Gastrocnemius medialis (tissue), 4 donors: Measurements from ENCODE around the gene KDM1A. TPM values are rescaled to one million over a fixed set of nuclear protein-coding genes. Genes with fewer than 3 reads are reported as not detected.

ENCODE experiments used
- ATAC-seq, 2 donors: fragments of 150-250 bp; one replicate each; pipeline ENCODE4 v1.9.1; 2016
- DNase-seq, 2 donors: peaks; one replicate each; pipeline ENCODE4 v3.0.0-alpha.2; 2019
- H3K27ac ChIP-seq, 4 donors: fragments of 200-600 bp; sonication (generic); 1 replicate in 1 of 4; 2 replicates in 3 of 4; pipeline ENCODE4 v1.5.1; 2016 to 2018; ENCODE audit warnings: mild to moderate bottlenecking in 2 of 4, moderate library complexity in 1 of 4
- H3K27me3 ChIP-seq, 3 donors: fragments of 200-600 bp; sonication (generic) in 2 of 3; 1 replicate in 1 of 3; 2 replicates in 2 of 3; pipeline versions ENCODE4 v1.5.1 to v1.6.0; 2016 to 2019; ENCODE audit warnings: mild to moderate bottlenecking in 1 of 3, moderate library complexity in 1 of 3
- H3K36me3 ChIP-seq, 2 donors: fragments of 200-600 bp; sonication (generic) in 1 of 2; one replicate each; pipeline ENCODE4 v1.5.1; 2017 to 2018
- H3K4me1 ChIP-seq, 2 donors: fragments of 200-600 bp; sonication (generic) in 1 of 2; one replicate each; pipeline ENCODE4 v1.5.1; 2016 to 2017; ENCODE audit warnings: mild to moderate bottlenecking in 2 of 2
- H3K4me3 ChIP-seq, 4 donors: fragments of 200-600 bp; sonication (generic) in 3 of 4; 1 replicate in 1 of 4; 2 replicates in 3 of 4; pipeline ENCODE4 v1.5.1; 2016 to 2019; ENCODE audit warnings: mild to moderate bottlenecking in 2 of 4
- H3K9me3 ChIP-seq, 3 donors: fragments of 200-600 bp; sonication (generic) in 2 of 3; 1 replicate in 1 of 3; 2 replicates in 2 of 3; pipeline ENCODE4 v1.5.1; 2016 to 2019
- CTCF ChIP-seq, 5 experiments: fragments of 450-650 bp in 3 of 5; fragments of 200-600 bp in 2 of 5; sonication (generic) in 2 of 5; IDR thresholded peaks in 4 of 5; conservative IDR thresholded peaks in 1 of 5; 1 replicate in 4 of 5; 2 replicates in 1 of 5; pipeline ENCODE4 v1.5.1; 2016 to 2019; ENCODE audit warnings: antibody characterized with exemption in 5 of 5, mild to moderate bottlenecking in 3 of 5, moderate library complexity in 3 of 5
- POLR2A ChIP-seq, 2 donors: fragments of 450-650 bp; IDR thresholded peaks; one replicate each; pipeline ENCODE4 v1.6.1; 2017; ENCODE audit warnings: antibody characterized with exemption in 2 of 2, mild to moderate bottlenecking in 2 of 2, moderate library complexity in 2 of 2
- in situ Hi-C, 4 donors: fragments of 200-750 bp; cut with MboI; loops; one replicate each; pipeline versions ENCODE4 v1.15.0 to v1.8.0; 2017; ENCODE audit warnings: low sequenced_read_pairs in 4 of 4
- intact Hi-C: fragments of 100-400 bp; cut with DNase I; formaldehyde crosslinking; loops from one replicate; pipeline ENCODE4 v1.15.1; 2023; ENCODE audit warnings: low total_unique reads
- total RNA-seq, 4 donors: library from RNA; depleted of rRNA; stranded (reverse); fragments of >200 nt; gene quantifications; one replicate each; pipeline versions ENCODE4 v1.1.0 to v1.2.3, GENCODE V29; 2016

KDM1A gene
- total RNA-seq, 4 donors from 2014 or later: 46.0 to 76.2 (median 58.7) TPM

GRCh38 chr1:22972760-22973159 lies 46.5 kb upstream of the KDM1A start, which contains the start of gene LACTBL1:
TSS of gene LACTBL1 (minus strand) at chr1:22972866. CDS start at chr1:22972316, 550 bp downstream.
- DNase-seq: no peak
- peaks cover 22 to 40% (median 25%) of the 10 kb centered on the region in 3 donors for H3K27me3 ChIP-seq
- no peaks in the 10 kb centered on the region for H3K9me3 ChIP-seq
- no peaks in the 10 kb centered on the region for H3K4me1 ChIP-seq
- intact Hi-C loops (no loop called here), in situ Hi-C loops (loop anchor here in 3 of 4 donors (10.0 kb wide), 1 partner anchor 212 kb away; no protein-coding TSS in a partner anchor)
- H3K27ac ChIP-seq: no peak within 1 kb of the TSS
- TF ChIP-seq POLR2A (IDR thresholded peaks at IDR 0.05): no peak
- no peak for TF ChIP-seq CTCF (IDR thresholded peaks at IDR 0.05 in 4 of 5, conservative IDR thresholded peaks at IDR 0.05 in 1 of 5)
- no peaks in the 10 kb centered on the region for H3K36me3 ChIP-seq
- no peak for ATAC-seq
- H3K4me3 ChIP-seq: no peak within 1 kb of the TSS

- DNase-seq (no peak), ATAC-seq (no peak)
- H3K4me3 ChIP-seq: no peak overlapping the region
- no peak for TF ChIP-seq POLR2A (IDR thresholded peaks at IDR 0.05)
- no peak for TF ChIP-seq CTCF (IDR thresholded peaks at IDR 0.05 in 4 of 5, conservative IDR thresholded peaks at IDR 0.05 in 1 of 5)
- H3K27ac ChIP-seq: no peak overlapping the region
- in situ Hi-C loops (loop anchor here (5.0 to 10.0 kb wide), 2 partner anchors 209 to 212 kb away; no protein-coding TSS in a partner anchor), intact Hi-C loops (loop anchor here (2.0 kb wide), 3 partner anchors 113 to 209 kb away; no protein-coding TSS in a partner anchor)
- H3K27me3 ChIP-seq: peaks cover 4 to 18% (median 10%) of the 10 kb centered on the region in 3 donors
- no peaks in the 10 kb centered on the region for H3K4me1 ChIP-seq
- no peaks in the 10 kb centered on the region for H3K36me3 ChIP-seq
- H3K9me3 ChIP-seq: no peaks in the 10 kb centered on the region
Observed at GRCh38 chr1:22975694-22976093, 43.6 kb upstream of the KDM1A start.

DNA sequence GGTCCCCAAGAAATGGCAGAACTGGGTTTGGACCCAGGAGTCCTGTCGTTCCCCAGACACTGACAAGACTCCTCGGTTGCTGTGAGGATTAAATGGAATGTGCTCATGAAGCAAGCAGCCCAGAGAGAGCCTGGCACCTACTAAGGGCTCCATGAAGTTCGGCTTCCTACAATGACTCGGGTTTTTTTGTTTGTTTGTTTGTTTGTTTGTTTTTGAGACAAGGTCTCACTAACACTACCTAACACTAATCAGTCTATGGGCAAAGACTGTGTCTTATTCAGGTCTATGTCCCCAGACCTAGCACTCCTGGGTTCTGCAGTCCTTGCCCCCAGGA lies 43.2 kb upstream of the KDM1A start:
- H3K27me3 ChIP-seq: peaks cover 0 to 18% (median 10%) of the 10 kb centered on the region in 3 donors
- no peaks in the 10 kb centered on the region for H3K36me3 ChIP-seq
- intact Hi-C loops: loop anchor here (2.0 kb wide), 3 partner anchors 113 to 209 kb away; no protein-coding TSS in a partner anchor
- no peak overlapping the region for H3K4me3 ChIP-seq
- no peaks in the 10 kb centered on the region for H3K4me1 ChIP-seq
- DNase-seq (no peak), ATAC-seq (no peak)
- no peak overlapping the region for H3K27ac ChIP-seq
- TF ChIP-seq POLR2A (IDR thresholded peaks at IDR 0.05): no peak
- no peak for TF ChIP-seq CTCF (IDR thresholded peaks at IDR 0.05 in 4 of 5, conservative IDR thresholded peaks at IDR 0.05 in 1 of 5)
- in situ Hi-C loops: loop anchor here (5.0 to 10.0 kb wide), 2 partner anchors 209 to 211 kb away; no protein-coding TSS in a partner anchor
- H3K9me3 ChIP-seq: no peaks in the 10 kb centered on the region

DNA sequence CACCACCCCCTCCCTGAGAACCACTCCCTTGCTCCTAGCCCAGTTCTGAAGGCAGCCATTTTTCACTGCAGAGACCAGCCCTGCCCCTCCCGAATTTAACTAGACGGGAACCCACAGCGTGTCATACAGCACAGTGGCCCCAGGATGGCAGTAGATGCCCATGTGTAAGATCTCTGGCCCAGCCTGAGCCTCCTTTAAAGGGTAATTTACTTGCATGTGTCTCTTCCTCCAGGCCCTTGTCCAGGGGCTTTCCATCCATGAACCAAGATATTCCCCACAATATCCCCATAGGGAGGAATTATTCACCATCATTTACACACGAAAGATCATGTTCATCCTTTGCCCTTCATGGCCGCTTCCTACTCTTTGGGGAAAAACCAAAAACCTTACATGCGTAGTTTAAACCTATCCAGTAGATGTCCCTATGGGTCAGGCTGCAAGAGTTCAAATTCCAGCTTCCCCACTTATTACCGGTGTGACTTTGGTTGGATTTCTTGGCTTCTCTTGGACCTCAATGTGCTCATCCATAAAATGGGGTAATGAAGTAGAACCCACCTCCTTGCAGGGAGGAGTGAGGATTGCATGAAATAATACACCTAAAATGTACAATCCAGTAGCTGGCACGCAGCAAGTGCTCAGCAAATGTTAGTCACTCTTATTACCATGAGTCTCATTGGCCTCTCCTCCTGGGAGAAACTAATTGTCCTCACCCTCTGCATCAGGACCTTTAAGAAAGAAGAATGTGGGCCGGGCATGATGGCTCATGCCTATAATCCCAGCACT lies 42.6 kb upstream of the KDM1A start:
- H3K9me3 ChIP-seq: no peaks in the 10 kb centered on the region
- no peak overlapping the region for H3K4me3 ChIP-seq
- peaks cover 0 to 12% (median 10%) of the 10 kb centered on the region in 3 donors for H3K27me3 ChIP-seq
- H3K27ac ChIP-seq: no peak overlapping the region
- H3K36me3 ChIP-seq: no peaks in the 10 kb centered on the region
- TF ChIP-seq POLR2A (IDR thresholded peaks at IDR 0.05) (no peak), CTCF (IDR thresholded peaks at IDR 0.05 in 4 of 5, conservative IDR thresholded peaks at IDR 0.05 in 1 of 5) (peak; percentile 45 to 66 (median 60))
- no peaks in the 10 kb centered on the region for H3K4me1 ChIP-seq
- in situ Hi-C loops (loop anchor here (5.0 to 10.0 kb wide), 2 partner anchors 208 to 211 kb away; no protein-coding TSS in a partner anchor), intact Hi-C loops (loop anchor here (2.0 kb wide), 3 partner anchors 112 to 208 kb away; no protein-coding TSS in a partner anchor)
- peak in 1 of 2 donors; percentile 76 for ATAC-seq
- peak; percentile 8 to 31 for DNase-seq
